A673 (cell line): Measurements from ENCODE around the gene DNAH1. TPM values are rescaled to one million over a fixed set of nuclear protein-coding genes. Genes with fewer than 3 reads are reported as not detected.

Experiments
- BruUV-seq: library from RNA; stranded (reverse); fragments of 400-500 nt; replicated peaks from 2 replicates; lab custom pipeline; 2021; lab: Mats Ljungman, UMichigan
- CTCF ChIA-PET: fragments of 300-600 bp; sonication (Branson Sonifier 250); formaldehyde crosslinking; loops from one replicate; lab custom pipeline; 2022; ENCODE audit warnings: antibody characterized with exemption; lab: Charles Lee
- POLR2A ChIA-PET: fragments of 300-600 bp; sonication (Branson Sonifier 250); formaldehyde crosslinking; loops from one replicate; lab custom pipeline; 2022; ENCODE audit warnings: antibody characterized with exemption; ENCODE audit not compliant: low non-redundant PET; lab: Charles Lee
- DNase-seq: peaks from one replicate; pipeline ENCODE4 v3.0.0-alpha.2; 2015; ENCODE audit warnings: low spot score
- H3K27ac ChIP-seq: fragments of 200-600 bp; sonication (generic); 2 replicates; pipeline ENCODE4 v1.5.1; 2016; ENCODE audit warnings: mixed run types, low read depth, mild to moderate bottlenecking, mixed read lengths, antibody characterized with exemption, low read length; ENCODE audit not compliant: poor library complexity, severe bottlenecking
- H3K27me3 ChIP-seq: fragments of 200-600 bp; sonication (generic); replicated peaks from 2 replicates; pipeline ENCODE4 v1.6.1; 2017; ENCODE audit warnings: mixed run types, low read depth, mild to moderate bottlenecking, mixed read lengths, antibody characterized with exemption, low read length; ENCODE audit not compliant: insufficient read depth, poor library complexity
- H3K36me3 ChIP-seq: fragments of 200-600 bp; sonication (generic); 2 replicates; pipeline ENCODE4 v1.6.1; 2016; ENCODE audit warnings: mixed run types, mild to moderate bottlenecking, mixed read lengths, antibody characterized with exemption, low read length; ENCODE audit not compliant: insufficient read depth, poor library complexity, severe bottlenecking
- H3K4me1 ChIP-seq: fragments of 200-600 bp; sonication (generic); 2 replicates; pipeline ENCODE4 v1.6.1; 2017; ENCODE audit warnings: mixed run types, mild to moderate bottlenecking, mixed read lengths, antibody characterized with exemption, low read length; ENCODE audit not compliant: insufficient read depth, poor library complexity, severe bottlenecking
- H3K4me3 ChIP-seq: fragments of 200-600 bp; sonication (generic); 2 replicates; pipeline ENCODE4 v1.5.1; 2016; ENCODE audit warnings: low read depth, mixed run types, mild to moderate bottlenecking, mixed read lengths, low read length; ENCODE audit not compliant: poor library complexity, severe bottlenecking
- H3K9me3 ChIP-seq: fragments of 200-600 bp; sonication (generic); 2 replicates; pipeline ENCODE4 v1.6.1; 2016; ENCODE audit warnings: mixed run types, low read depth, mild to moderate bottlenecking, mixed read lengths, antibody characterized with exemption, low read length; ENCODE audit not compliant: poor library complexity, severe bottlenecking
- EZH2 ChIP-seq: fragments of 200-600 bp; sonication (generic); IDR thresholded peaks from 2 replicates; pipeline ENCODE4 v1.6.1; 2017; ENCODE audit warnings: borderline replicate concordance, low read depth, mild to moderate bottlenecking, mixed read lengths, antibody characterized with exemption, low read length; ENCODE audit not compliant: poor library complexity, severe bottlenecking
- intact Hi-C: fragments of 100-400 bp; cut with micrococcal nuclease; formaldehyde crosslinking; loops from one replicate; pipeline ENCODE4 v1.10.0; 2022; ENCODE audit not compliant: unreplicated experiment
- total RNA-seq: library from RNA; stranded (reverse); gene quantifications from 2 replicates; pipeline ENCODE4 v1.2.3, GENCODE V29; 2021
- TF ChIP-seq, protein P1 (sequence below): fragments of 300-800, 200-600 bp; sonication (generic); conservative IDR thresholded peaks from 2 replicates; pipeline ENCODE4 v1.5.1; 2017; ENCODE audit warnings: low read depth, mild to moderate bottlenecking, antibody characterized with exemption, low read length, moderate library complexity, mixed read lengths

The DNAH1 gene
- total RNA-seq, 1 experiment from 2014 or later = 1.3 TPM

DNA sequence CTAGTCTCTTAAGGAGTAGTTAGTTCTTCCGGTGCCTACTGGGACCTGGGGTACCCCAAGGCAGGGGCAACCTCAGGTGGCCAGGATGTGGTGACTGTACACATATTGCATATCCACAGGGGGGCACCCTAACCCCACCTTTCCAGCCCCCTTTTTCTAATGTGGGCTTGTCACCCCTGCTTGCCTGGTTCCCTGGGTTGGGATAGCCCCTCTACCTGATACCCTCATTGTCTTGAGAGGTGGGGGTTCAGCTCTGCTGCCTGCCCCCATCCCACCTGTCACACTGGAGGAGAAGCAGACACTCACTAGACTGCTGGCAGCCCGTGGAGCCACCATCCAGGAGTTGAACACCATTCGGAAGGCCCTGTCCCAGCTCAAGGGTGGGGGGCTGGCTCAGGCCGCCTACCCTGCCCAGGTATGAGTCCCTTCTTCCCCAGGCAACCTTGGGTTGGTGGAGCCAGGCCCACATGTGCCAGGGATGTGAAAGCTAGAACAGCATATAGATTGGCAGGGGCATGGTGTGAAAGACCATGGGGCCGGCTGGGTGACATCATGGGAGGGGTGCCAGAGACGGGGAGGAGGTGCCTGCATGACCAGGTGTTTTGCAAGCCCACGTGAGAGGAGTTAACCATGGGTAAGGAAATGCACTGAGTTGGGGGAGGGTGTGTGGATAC, 24.5 kb upstream of the DNAH1 start:
- no peak overlapping the region for H3K4me3 ChIP-seq
- no peak overlapping the region for H3K27ac ChIP-seq
- no peaks in the 10 kb centered on the region for H3K36me3 ChIP-seq
- no peaks in the 10 kb centered on the region for H3K9me3 ChIP-seq
- H3K4me1 ChIP-seq = peaks cover 3% of the 10 kb centered on the region
- CTCF ChIA-PET = no interaction called here
- H3K27me3 ChIP-seq = no peaks in the 10 kb centered on the region
- POLR2A ChIA-PET = no interaction called here
- no peak for TF ChIP-seq EZH2
- TF ChIP-seq, protein P1, sequence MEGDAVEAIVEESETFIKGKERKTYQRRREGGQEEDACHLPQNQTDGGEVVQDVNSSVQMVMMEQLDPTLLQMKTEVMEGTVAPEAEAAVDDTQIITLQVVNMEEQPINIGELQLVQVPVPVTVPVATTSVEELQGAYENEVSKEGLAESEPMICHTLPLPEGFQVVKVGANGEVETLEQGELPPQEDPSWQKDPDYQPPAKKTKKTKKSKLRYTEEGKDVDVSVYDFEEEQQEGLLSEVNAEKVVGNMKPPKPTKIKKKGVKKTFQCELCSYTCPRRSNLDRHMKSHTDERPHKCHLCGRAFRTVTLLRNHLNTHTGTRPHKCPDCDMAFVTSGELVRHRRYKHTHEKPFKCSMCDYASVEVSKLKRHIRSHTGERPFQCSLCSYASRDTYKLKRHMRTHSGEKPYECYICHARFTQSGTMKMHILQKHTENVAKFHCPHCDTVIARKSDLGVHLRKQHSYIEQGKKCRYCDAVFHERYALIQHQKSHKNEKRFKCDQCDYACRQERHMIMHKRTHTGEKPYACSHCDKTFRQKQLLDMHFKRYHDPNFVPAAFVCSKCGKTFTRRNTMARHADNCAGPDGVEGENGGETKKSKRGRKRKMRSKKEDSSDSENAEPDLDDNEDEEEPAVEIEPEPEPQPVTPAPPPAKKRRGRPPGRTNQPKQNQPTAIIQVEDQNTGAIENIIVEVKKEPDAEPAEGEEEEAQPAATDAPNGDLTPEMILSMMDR = peak; percentile 39
- no peak for DNase-seq
- intact Hi-C loops = no loop called here
- no TSS peak for BruUV-seq

DNA sequence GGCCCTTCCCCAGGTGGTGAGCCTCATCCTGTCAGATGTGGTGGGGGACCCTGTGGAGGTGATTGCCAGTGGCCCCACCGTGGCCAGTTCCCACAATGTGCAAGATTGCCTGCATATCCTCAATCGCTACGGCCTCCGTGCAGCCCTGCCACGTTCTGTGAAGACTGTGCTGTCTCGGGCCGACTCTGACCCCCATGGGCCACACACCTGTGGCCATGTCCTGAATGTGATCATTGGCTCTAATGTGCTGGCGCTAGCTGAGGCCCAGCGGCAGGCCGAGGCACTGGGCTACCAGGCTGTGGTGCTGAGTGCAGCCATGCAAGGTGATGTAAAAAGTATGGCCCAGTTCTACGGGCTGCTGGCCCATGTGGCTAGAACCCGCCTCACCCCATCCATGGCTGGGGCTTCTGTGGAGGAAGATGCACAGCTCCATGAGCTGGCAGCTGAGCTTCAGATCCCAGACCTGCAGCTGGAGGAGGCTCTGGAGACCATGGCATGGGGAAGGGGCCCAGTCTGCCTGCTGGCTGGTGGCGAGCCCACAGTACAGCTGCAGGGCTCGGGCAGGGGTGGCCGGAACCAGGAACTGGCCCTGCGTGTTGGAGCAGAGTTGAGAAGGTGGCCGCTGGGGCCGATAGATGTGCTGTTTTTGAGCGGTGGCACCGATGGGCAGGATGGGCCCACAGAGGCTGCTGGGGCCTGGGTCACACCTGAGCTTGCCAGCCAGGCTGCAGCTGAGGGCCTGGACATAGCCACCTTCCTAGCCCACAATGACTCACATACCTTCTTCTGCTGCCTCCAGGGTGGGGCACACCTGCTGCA, 23.7 kb upstream of the DNAH1 start:
- Histone ChIP-seq H3K27ac (no peak overlapping the region), H3K9me3 (no peaks in the 10 kb centered on the region), H3K4me1 (peaks cover 3% of the 10 kb centered on the region), H3K36me3 (no peaks in the 10 kb centered on the region), H3K4me3 (no peak overlapping the region), H3K27me3 (no peaks in the 10 kb centered on the region)
- no peak for TF ChIP-seq EZH2
- TF ChIP-seq, protein P1 = no peak
- ChIA-PET CTCF (no interaction called here), POLR2A (no interaction called here)
- BruUV-seq = no TSS peak
- no peak for DNase-seq
- intact Hi-C loops = no loop called here

DNA sequence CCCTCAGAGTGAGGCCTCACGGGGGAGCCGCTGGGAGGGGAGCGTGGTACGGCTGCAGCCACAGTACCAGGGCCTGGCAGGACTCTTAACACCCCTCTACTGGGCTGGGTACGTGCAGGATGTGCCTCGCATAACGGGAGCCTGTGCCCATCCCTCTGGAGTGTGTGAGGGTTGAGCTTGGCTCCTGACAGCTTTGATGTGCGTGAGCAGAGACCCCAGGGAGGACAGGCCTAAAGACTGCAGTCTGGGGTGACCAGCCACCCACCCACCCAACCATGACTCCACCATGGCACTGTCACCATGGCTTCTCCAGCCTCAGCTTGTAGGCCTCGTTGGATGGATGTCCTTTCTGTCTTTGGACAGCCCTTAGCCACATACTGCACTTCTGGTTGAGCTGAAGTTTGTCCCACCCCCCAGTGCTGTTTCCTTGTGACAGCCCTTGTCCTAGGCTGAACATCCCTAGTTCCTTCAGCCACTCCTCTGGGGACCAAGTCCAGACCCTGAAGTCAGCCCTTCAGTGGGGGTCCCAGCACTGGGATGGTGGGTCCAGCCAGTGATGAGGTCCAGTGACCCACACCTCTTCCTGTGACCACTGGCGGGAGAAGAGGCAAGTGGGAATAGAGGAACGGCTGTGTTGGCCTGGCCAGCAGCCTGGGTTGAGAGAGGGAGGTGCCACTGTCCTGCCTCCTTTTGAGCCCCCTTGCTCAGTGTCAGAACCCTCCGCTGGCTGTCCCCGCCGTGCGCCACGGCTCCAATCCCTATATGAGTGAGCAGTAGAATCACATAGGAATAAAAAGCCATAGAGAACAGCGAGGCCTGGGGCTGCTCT, 22.4 kb upstream of the DNAH1 start:
- Histone ChIP-seq H3K27me3 (no peaks in the 10 kb centered on the region), H3K9me3 (no peaks in the 10 kb centered on the region), H3K4me3 (no peak overlapping the region), H3K36me3 (no peaks in the 10 kb centered on the region), H3K4me1 (peaks cover under 1% of the 10 kb centered on the region), H3K27ac (no peak overlapping the region)
- BruUV-seq = no TSS peak
- no peak for DNase-seq
- ChIA-PET POLR2A (no interaction called here), CTCF (no interaction called here)
- TF ChIP-seq EZH2 = no peak
- TF ChIP-seq, protein P1 = no peak
- intact Hi-C loops = no loop called here
